GM12801 (cell line): ENCODE data around the gene TNS3.

Source experiments
- TF ChIP-seq, protein P1 (sequence below): IDR thresholded peaks from one replicate; pipeline ENCODE4 v1.5.1; 2011; ENCODE audit warnings: control low read depth; ENCODE audit not compliant: insufficient read length; ENCODE audit errors: extremely low read depth

The TNS3 gene

GRCh38 chr7:47482013-47482875 lies 99.7 kb downstream of the TNS3 start:
- TF ChIP-seq, protein P1, sequence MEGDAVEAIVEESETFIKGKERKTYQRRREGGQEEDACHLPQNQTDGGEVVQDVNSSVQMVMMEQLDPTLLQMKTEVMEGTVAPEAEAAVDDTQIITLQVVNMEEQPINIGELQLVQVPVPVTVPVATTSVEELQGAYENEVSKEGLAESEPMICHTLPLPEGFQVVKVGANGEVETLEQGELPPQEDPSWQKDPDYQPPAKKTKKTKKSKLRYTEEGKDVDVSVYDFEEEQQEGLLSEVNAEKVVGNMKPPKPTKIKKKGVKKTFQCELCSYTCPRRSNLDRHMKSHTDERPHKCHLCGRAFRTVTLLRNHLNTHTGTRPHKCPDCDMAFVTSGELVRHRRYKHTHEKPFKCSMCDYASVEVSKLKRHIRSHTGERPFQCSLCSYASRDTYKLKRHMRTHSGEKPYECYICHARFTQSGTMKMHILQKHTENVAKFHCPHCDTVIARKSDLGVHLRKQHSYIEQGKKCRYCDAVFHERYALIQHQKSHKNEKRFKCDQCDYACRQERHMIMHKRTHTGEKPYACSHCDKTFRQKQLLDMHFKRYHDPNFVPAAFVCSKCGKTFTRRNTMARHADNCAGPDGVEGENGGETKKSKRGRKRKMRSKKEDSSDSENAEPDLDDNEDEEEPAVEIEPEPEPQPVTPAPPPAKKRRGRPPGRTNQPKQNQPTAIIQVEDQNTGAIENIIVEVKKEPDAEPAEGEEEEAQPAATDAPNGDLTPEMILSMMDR: no peak

- TF ChIP-seq, protein P1: no peak
Measured at GRCh38 chr7:47481541-47482012, 100.3 kb downstream of the TNS3 start.

DNA sequence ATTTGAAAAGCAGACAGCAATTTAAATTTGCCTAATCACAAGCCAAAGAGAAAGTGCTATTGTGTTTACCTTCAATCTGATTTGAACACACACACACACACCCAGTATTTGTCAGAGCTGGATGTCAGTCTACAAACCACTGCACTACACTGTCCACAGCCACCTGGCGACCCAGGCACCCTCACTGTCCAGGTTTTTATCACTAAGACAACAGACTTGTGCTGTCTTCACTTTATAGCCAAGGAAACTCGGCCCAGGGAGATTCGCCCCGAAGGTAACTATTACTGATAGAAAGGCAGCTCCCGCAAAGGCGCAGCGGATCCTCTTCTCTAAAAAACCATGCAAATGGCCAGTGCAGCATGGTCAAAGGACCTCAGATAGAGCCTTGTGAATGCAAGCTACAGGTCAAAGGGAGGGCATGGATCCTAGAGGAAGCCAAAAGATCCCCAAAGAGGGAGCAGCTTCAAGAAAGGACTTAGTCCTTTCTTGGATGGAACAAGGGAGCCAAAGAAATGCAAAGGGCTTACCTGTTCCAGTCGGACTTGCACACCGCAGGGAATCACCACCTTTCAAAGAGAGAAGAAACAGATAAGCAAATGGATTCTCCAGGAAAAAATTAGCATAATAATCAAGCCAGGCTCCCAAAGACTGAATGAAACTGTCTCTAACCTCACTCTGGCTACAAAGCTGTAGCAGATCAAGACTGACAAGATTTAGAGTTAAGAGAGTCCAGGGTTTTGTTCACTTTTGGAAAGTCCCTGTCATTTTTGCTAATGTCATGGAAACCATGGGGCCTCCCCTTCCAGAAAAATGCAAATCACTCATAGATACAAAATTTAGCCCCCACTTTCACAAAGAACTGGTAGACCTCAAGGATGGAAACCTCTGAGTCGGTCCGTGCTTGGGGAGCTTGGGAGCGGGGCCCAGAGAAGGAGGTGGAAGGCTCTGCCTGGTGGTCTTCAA lies 101.1 kb downstream of the TNS3 start:
- TF ChIP-seq, protein P1: no peak

DNA sequence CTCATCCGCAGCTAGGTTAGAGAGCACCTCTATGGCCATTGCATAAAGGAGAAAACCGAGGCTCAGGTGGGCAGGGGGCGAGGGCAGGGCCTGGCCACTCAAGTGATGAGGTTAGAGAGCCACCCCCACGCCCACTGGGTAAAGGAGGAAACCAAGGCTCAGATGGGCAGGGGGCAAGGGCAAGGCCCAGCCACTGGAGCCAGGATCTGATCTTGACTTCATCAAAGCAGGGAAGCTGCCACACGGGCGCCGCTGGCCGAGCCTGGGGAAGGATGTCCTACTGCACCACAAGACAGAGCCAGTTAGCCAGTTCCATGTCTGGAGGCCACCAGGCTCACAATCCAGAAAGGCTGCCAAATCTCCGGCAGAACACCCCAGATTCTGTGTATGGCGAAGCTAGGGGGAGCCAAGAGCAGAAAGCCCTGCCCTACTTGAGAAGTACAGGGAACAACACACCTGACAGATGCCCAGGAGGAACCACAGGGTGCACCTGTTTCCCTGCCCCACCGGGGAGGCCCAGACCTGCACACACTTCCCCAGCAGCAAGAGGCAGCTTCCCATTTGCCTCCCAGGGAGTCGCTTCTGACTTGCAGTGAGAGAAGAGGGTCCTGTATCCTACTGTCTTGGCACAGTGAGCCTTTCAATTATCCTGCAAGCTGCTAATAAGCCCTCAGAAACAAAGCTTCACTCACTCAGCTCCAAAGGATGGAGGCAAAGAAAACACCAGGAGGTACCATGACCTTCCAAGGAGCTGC lies 101.9 kb downstream of the TNS3 start:
- TF ChIP-seq, protein P1: no peak

- TF ChIP-seq, protein P1: no peak
Measured at GRCh38 chr7:47478926-47479711, 102.8 kb downstream of the TNS3 start.

GRCh38 chr7:47478017-47478344 lies 103.9 kb downstream of the TNS3 start:
- TF ChIP-seq, protein P1: no peak
